Fibroblast of villous mesenchyme (primary cell): ENCODE measurements around the gene HADH. TPM values are rescaled to one million over a fixed set of nuclear protein-coding genes. Genes with fewer than 3 reads are reported as not detected.
"Not testable (repeated sequence)": the region's sequence is repeated elsewhere in the genome, so short reads cannot be mapped to it uniquely, and the experiment has no call there.

Experiments used
- DNase-seq: peaks from one replicate; pipeline ENCODE4 v3.0.0-alpha.2; 2010; ENCODE audit warnings: low read depth
- H3K4me3 ChIP-seq: 2 replicates; pipeline ENCODE4 v1.5.1; 2011; ENCODE audit warnings: low read depth, mild to moderate bottlenecking, low read length
- CTCF ChIP-seq: IDR thresholded peaks from 2 replicates; pipeline ENCODE4 v1.5.1; 2012; ENCODE audit warnings: low read depth, mild to moderate bottlenecking, low read length; ENCODE audit not compliant: insufficient read depth
- total RNA-seq: library from RNA; depleted of rRNA; stranded (reverse); fragments of >200 nt; gene quantifications from 2 replicates; pipeline ENCODE4 v1.2.3, GENCODE V29; 2012

HADH gene
- total RNA-seq, 1 donor, result 11.2 TPM

- no peak for TF ChIP-seq CTCF
- H3K4me3 ChIP-seq, result no peak overlapping the region
- no peak for DNase-seq
These were observed 59.3 kb downstream of the HADH start for GRCh38 chr4:108048997-108049396.

DNA sequence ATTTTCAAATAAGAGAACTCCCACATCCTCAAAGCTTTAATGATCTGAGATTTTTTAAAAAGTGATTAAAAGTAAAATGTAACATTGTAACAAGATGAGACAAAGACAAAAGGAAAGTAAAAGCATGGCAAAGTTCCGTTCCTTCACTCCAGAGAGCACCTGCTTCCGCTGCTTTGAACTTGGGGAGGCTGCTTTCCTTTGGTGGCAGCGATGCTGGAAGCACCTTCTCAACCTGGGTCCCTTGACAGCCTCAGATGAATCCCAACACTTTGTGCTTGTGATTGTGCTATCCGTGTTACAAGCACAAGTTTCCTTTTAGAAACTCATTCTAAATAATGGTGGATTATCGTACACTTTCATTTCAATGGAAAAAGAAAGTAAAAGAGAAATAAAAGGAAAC, 59.7 kb downstream of the HADH start:
- TF ChIP-seq CTCF, result no peak
- no peak overlapping the region for H3K4me3 ChIP-seq
- no peak for DNase-seq

GRCh38 chr4:108050166-108051111, 60.8 kb downstream of the HADH start:
- not testable (repeated sequence) for H3K4me3 ChIP-seq, DNase-seq

DNA sequence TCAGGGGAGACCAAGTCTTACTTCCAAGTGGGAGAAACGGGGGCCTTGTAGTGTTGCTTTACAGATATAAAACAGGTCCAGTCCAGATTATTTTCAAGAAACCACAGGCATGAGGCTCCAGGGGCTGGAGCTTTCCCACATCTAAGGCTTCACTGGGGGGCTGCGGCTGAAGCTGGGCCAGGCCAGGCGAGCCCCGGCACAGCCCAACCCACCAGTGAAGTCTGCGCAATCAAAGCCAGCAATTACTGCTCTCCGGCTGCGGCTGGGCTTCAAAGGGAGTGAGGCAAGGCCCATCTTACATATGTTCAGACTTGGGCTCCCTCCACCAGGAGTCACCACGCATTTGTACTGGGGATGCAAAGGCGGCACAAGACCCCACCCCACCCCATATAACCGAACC, 61.7 kb downstream of the HADH start:
- DNase-seq, result peak; percentile 13
- TF ChIP-seq CTCF, result no peak
- H3K4me3 ChIP-seq, result no peak overlapping the region

- no peak for DNase-seq
- no peak overlapping the region for H3K4me3 ChIP-seq
- no peak for TF ChIP-seq CTCF
These were observed 63.0 kb downstream of the HADH start for GRCh38 chr4:108052558-108053120.

DNA sequence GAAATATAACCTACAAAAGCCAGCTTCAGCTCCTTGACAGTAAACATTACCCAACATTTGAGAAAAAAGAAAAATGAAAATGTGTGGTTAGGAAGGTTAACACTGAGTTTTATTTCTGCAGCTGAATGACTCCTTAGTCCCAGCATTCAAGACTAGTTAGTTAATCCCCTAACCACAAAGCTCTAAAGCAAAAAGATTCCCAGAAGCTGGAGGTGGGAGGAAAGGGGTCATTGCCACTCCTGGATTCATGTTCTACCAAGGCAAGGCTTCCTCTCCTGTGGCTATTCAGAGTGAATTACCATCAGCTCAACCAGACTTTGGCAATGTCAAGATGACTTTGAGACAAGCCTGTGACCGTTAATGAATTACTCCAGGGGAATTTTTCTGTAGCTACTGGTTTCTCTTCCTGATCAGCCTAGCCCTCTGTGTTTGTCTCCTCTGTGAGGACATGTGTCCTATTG, 63.6 kb downstream of the HADH start:
- DNase-seq, result no peak
- no peak for TF ChIP-seq CTCF
- no peak overlapping the region for H3K4me3 ChIP-seq

GRCh38 chr4:108054025-108054638, 64.4 kb downstream of the HADH start:
- no peak for DNase-seq
- no peak for TF ChIP-seq CTCF
- H3K4me3 ChIP-seq, result no peak overlapping the region
